GM18499 (cell line): Measurements from ENCODE around the gene MYO7A.

Experiments
- ATAC-seq: cut with Tn5 transposase; IDR thresholded peaks from one replicate; pipeline ENCODE4 v1.9.1; 2021; ENCODE audit warnings: moderate number of reproducible peaks; ENCODE audit not compliant: insufficient read depth, unreplicated experiment

MYO7A gene

GRCh38 chr11:77252555-77253270 lies 124.7 kb downstream of the MYO7A start:
- no peak for ATAC-seq

- no peak for ATAC-seq
Measured at GRCh38 chr11:77253690-77254089, 125.6 kb downstream of the MYO7A start.

- ATAC-seq: no peak
Measured at GRCh38 chr11:77259641-77260040, 131.6 kb downstream of the MYO7A start.

DNA sequence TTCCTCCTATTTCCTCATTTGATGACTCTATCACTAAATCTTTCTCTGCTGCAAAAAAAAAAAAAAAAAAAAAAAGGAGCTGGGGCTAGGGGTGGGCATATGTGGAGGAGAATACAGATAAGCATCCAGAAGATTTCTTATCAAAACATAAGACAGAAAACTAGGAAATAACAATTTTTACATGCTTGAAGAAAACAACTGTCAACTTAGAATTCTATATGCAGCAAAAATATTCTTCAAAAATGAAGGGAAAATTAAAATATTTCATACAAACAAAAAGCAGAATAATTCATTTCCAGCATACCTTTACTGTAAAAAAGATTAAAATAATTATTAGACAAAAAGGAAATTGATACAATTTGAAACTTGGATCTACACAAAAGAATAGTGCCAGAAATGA lies 134.8 kb downstream of the MYO7A start:
- no peak for ATAC-seq
